ENCODE results near the gene CASZ1.

- TF ChIP-seq EZH2 (IDR thresholded peaks at IDR 0.05; ENCODE audit: borderline replicate concordance, control insufficient read depth, low read depth, low read length) (no peak), ELK1 (IDR thresholded peaks at IDR 0.05; ENCODE audit: low read depth, low read length) (no peak), REST (IDR thresholded peaks at IDR 0.05; ENCODE audit: low read depth, low read length) (no peak)
These were observed 95.3 kb downstream of the CASZ1 start for GRCh38 chr1:10701145-10701544.
